Hepatocyte (in vitro differentiated cells): ENCODE measurements around the gene MAST4.

Source experiments
- CTCF ChIP-seq: fragments of 200-600 bp; sonication (generic); IDR thresholded peaks from 2 replicates; pipeline ENCODE4 v1.5.1; 2016; ENCODE audit warnings: antibody characterized with exemption, mild to moderate bottlenecking; ENCODE audit not compliant: poor library complexity
- EZH2 ChIP-seq: fragments of 200-600 bp; sonication (generic); IDR thresholded peaks from 2 replicates; pipeline ENCODE4 v1.6.1; 2016; ENCODE audit warnings: antibody characterized with exemption, mild to moderate bottlenecking, borderline replicate concordance
- EZH2phosphoT487 ChIP-seq: fragments of 200-600 bp; sonication (generic); IDR thresholded peaks from one replicate; pipeline ENCODE4 v1.6.1; 2018; ENCODE audit warnings: antibody characterized with exemption, mild to moderate bottlenecking, low read depth, moderate library complexity; ENCODE audit not compliant: unreplicated experiment, severe bottlenecking

GRCh38 chr5:66985417-66985816 is 389.2 kb downstream of the MAST4 start:
- TF ChIP-seq CTCF (no peak), EZH2 (no peak), EZH2phosphoT487 (no peak)
